HepG2 (cell line): Measurements from ENCODE around the gene NOP14. TPM values are rescaled to one million over a fixed set of nuclear protein-coding genes. Genes with fewer than 3 reads are reported as not detected.
A peak's percentile ranks its signal among the peaks of the same experiment; 100 is the strongest.

ENCODE experiments used
- AGO2 ChIP-seq: fragments of 200-400 bp; formaldehyde crosslinking; optimal IDR thresholded peaks from 2 replicates; pipeline ENCODE3; 2017; ENCODE audit warnings: mild to moderate bottlenecking, low read depth, low read length, moderate library complexity
- ETV5 ChIP-seq: IDR thresholded peaks from 2 replicates; pipeline ENCODE4 v1.6.1; 2018; ENCODE audit warnings: missing biosample characterization, missing genetic modification reagents, inconsistent platforms, borderline replicate concordance
- HIC2 ChIP-seq: sonication (generic); formaldehyde crosslinking; IDR thresholded peaks from 2 replicates; pipeline ENCODE4 v1.9.0; 2022; ENCODE audit warnings: low read depth, missing genetic modification reagents
- HNRNPLL ChIP-seq: fragments of 200-400 bp; formaldehyde crosslinking; IDR thresholded peaks from 2 replicates; pipeline ENCODE4 v1.6.1; 2017; ENCODE audit warnings: mild to moderate bottlenecking, low read depth, low read length; ENCODE audit not compliant: poor library complexity, severe bottlenecking
- HOXA9 ChIP-seq: sonication (generic); formaldehyde crosslinking; IDR thresholded peaks from 2 replicates; pipeline ENCODE4 v1.8.1; 2022; ENCODE audit warnings: missing genetic modification reagents, mild to moderate bottlenecking, moderate library complexity, borderline replicate concordance
- ISX ChIP-seq: sonication (generic); formaldehyde crosslinking; conservative IDR thresholded peaks from 2 replicates; pipeline ENCODE4 v1.5.0; 2020; ENCODE audit warnings: missing genetic modification reagents
- JUND ChIP-seq: sonication (generic); formaldehyde crosslinking; IDR thresholded peaks from 2 replicates; pipeline ENCODE4 v1.8.0; 2022; ENCODE audit warnings: mild to moderate bottlenecking, missing genetic modification reagents
- KLF13 ChIP-seq: sonication (generic); formaldehyde crosslinking; IDR thresholded peaks from 2 replicates; pipeline ENCODE4 v1.4.0; 2020; ENCODE audit warnings: mild to moderate bottlenecking, missing genetic modification reagents
- PLSCR1 ChIP-seq: sonication (generic); formaldehyde crosslinking; IDR thresholded peaks from 2 replicates; pipeline ENCODE4 v1.5.0; 2020; ENCODE audit warnings: missing genetic modification reagents, mild to moderate bottlenecking, borderline replicate concordance
- WIZ ChIP-seq: sonication (generic); formaldehyde crosslinking; IDR thresholded peaks from 2 replicates; pipeline ENCODE4 v1.5.1; 2020; ENCODE audit warnings: mild to moderate bottlenecking, missing genetic modification reagents
- YEATS2 ChIP-seq: sonication (generic); formaldehyde crosslinking; IDR thresholded peaks from 2 replicates; pipeline ENCODE4 v1.4.0; 2020; ENCODE audit warnings: missing genetic modification reagents, borderline replicate concordance
- ZBTB3 ChIP-seq: sonication (generic); formaldehyde crosslinking; IDR thresholded peaks from 2 replicates; pipeline ENCODE4 v1.4.0; 2020; ENCODE audit warnings: low read depth, mild to moderate bottlenecking, moderate library complexity, missing genetic modification reagents, borderline replicate concordance
- ZFY ChIP-seq: sonication (generic); formaldehyde crosslinking; IDR thresholded peaks from 2 replicates; pipeline ENCODE4 v1.4.0; 2020; ENCODE audit warnings: missing genetic modification reagents
- ZNF234 ChIP-seq: sonication (generic); formaldehyde crosslinking; conservative IDR thresholded peaks from 2 replicates; pipeline ENCODE4 v1.5.1; 2020; ENCODE audit warnings: mild to moderate bottlenecking, missing genetic modification reagents
- ZNF281 ChIP-seq: sonication (generic); formaldehyde crosslinking; IDR thresholded peaks from 2 replicates; pipeline ENCODE4 v1.4.0; 2020; ENCODE audit warnings: missing genetic modification reagents, borderline replicate concordance
- ZNF547 ChIP-seq: sonication (generic); formaldehyde crosslinking; IDR thresholded peaks from 2 replicates; pipeline ENCODE4 v1.5.1; 2020; ENCODE audit warnings: mild to moderate bottlenecking, missing genetic modification reagents
- ZNF574 ChIP-seq: sonication (generic); formaldehyde crosslinking; IDR thresholded peaks from 2 replicates; pipeline ENCODE4 v1.4.0; 2020; ENCODE audit warnings: missing genetic modification reagents
- ZNF724P ChIP-seq: sonication (generic); formaldehyde crosslinking; IDR thresholded peaks from 2 replicates; pipeline ENCODE4 v1.8.0; 2022; ENCODE audit warnings: missing genetic modification reagents, borderline replicate concordance
- ZNF782 ChIP-seq: sonication (generic); formaldehyde crosslinking; IDR thresholded peaks from 2 replicates; pipeline ENCODE4 v1.4.0; 2020; ENCODE audit warnings: missing genetic modification reagents, mild to moderate bottlenecking, borderline replicate concordance
- ZZZ3 ChIP-seq: sonication (generic); formaldehyde crosslinking; IDR thresholded peaks from 2 replicates; pipeline ENCODE4 v1.4.0; 2020; ENCODE audit warnings: missing genetic modification reagents, mild to moderate bottlenecking, borderline replicate concordance
- polyA plus RNA-seq, 8 experiments: library from polyadenylated mRNA; depleted of rRNA in 3 of 8; stranded (reverse) in 7 of 8; unstranded in 1 of 8; fragments of >200 nt; fragmentation: Illumina TruSeq in 4 of 8; extraction: Trizol in 4 of 8; gene quantifications; 2 replicates each; pipeline versions ENCODE4 v1.2.1 to v1.2.3, GENCODE V29; 2011 to 2016; ENCODE audit warnings: low read depth in 4 of 8, missing spikeins in 1 of 8, mixed read lengths in 1 of 8; ENCODE audit not compliant: insufficient read depth in 1 of 8
- total RNA-seq, 5 experiments: library from RNA; depleted of rRNA; stranded (reverse); fragments of >200 nt; fragmentation: Illumina TruSeq; extraction: Trizol; gene quantifications; 2 replicates each; pipeline ENCODE4 v1.2.3, GENCODE V29; 2016; ENCODE audit warnings: low read depth in 1 of 5

Gene NOP14
- total and polyA plus RNA-seq, 2 of the 13 experiments (the other 11 are each of a cell fraction or from before 2014, with no cell fraction given), result 6.9 to 47.9 TPM

GRCh38 chr4:2934813-2935761 is 28.1 kb downstream of the NOP14 start (continued):
- TF ChIP-seq HIC2 (CRISPR knock-in tag), result no peak
- 0 out of 2 replicates have a peak, but pooled peaks have one; percentile 55 for TF ChIP-seq ISX
- TF ChIP-seq KLF13 (CRISPR knock-in tag), result no peak
- TF ChIP-seq ZNF281 (CRISPR knock-in tag), result no peak
- 0 out of 2 replicates have a peak, but pooled peaks have one; percentile 50 for TF ChIP-seq ZNF782 (CRISPR knock-in tag)
- TF ChIP-seq ETV5 (CRISPR knock-in tag), result peak; percentile 95
- TF ChIP-seq WIZ (CRISPR knock-in tag), result no peak
- TF ChIP-seq ZNF724P (CRISPR knock-in tag), result no peak; the same call in 1 of the 2 replicates
- 0 out of 2 replicates have a peak, but pooled peaks have one; percentile 47 for TF ChIP-seq ZZZ3 (CRISPR knock-in tag)
- peak; percentile 93 for TF ChIP-seq AGO2
- no peak for TF ChIP-seq ZNF234 (CRISPR knock-in tag)
- TF ChIP-seq YEATS2, result peak; percentile 65; the same call in 1 of the 2 replicates
- no peak for TF ChIP-seq JUND (CRISPR knock-in tag)
- no peak for TF ChIP-seq HOXA9 (CRISPR knock-in tag)
- peak; percentile 70 for TF ChIP-seq ZNF574 (CRISPR knock-in tag)
- TF ChIP-seq PLSCR1, result no peak
- peak; percentile 49; the same call in 1 of the 2 replicates for TF ChIP-seq ZNF547 (CRISPR knock-in tag)
- TF ChIP-seq ZBTB3 (CRISPR knock-in tag), result no peak
- TF ChIP-seq ZFY (CRISPR knock-in tag), result peak; percentile 93
- TF ChIP-seq HNRNPLL, result peak; percentile 50
